NK-92 (cell line): ENCODE data around the gene ULK1.

Experiments
- DNase-seq: peaks from one replicate; lab custom pipeline; 2025; ENCODE audit not compliant: unreplicated experiment; lab: John Stamatoyannopoulos, UW

The ULK1 gene

DNA sequence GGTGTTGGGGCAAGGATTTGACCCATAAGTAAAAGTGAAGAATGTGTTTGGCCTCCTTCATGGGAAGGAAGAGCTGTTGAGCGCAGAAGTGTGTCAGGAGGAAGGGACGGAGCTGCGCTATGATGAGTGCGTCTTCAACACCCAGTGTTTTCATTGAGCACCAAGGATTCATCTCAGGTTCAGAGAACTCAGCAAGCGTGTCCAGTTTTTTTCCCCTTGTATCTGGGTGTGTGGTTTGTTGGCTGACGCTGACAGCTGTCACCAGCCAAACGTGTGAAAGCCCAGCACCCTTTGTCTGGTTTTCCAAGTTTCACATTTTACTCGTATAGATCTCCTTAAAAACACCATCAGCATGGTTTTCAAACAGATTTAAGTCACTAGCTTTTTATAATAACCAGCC is 67.6 kb downstream of the ULK1 start:
- no peak for DNase-seq

DNA sequence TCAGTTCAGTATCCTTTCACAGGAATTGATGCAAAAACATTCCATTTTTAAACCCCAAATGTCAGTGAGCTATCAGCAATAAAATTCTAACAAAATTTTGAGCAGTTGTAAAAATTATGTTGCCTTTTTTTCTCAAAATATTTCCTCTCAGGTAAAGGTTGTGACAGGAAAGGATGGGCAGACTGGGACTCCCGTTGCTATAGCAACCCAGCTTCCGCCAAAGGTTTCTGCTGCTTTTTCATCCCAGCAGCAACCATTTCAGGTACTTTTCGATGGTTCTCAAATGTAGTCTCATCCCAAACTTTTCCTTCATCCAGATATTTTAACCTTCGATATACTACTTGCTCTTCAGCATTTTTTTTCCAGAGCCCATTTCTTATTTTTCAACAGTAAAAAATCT is 69.0 kb downstream of the ULK1 start:
- no peak for DNase-seq

DNA sequence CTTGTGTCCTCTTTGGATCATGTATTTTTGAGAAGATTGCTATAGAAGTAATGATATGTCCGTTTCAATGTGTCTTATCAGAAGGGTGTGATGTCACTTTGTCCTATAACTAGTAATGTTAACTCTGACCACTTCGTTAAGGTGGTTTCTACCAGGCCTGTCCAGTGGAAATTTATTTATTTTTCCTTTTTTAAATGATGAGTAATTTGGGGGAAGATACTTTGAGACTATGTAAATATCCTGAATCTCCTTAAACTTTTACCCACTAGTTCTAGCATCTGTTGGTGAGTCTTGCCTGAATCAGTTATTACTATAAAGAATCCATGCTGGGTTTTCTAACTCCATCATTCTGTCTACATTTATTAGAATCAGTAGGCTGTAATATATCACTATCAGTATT is 70.7 kb downstream of the ULK1 start:
- DNase-seq = no peak

DNA sequence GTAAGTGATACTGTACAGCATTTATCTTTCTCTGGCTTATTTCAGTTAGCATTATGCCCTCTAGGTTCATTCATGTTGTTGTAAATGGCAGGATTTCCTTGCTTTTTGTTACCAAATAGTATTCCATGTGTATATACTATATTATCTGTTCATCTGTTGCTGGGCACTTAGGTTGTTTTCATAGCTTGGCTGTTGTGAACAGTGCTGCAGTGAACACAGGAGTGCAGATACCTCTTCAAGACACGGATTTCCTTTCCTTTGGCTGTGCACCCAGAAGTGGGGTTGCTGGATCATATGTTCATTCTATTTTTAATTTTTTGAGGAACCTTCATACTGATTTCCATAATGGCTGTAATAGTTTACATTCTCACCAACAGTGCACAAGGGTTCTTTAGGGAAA is 76.8 kb downstream of the ULK1 start:
- DNase-seq = no peak
